Spleen (tissue), 7 donors: ENCODE measurements around the gene LRRC8B.

Source experiments
- POLR2A ChIP-seq, 3 donors: fragments of 450-650 bp; IDR thresholded peaks; one replicate each; pipeline ENCODE4 v1.5.1; 2017; ENCODE audit warnings: antibody characterized with exemption in 3 of 3, mild to moderate bottlenecking in 1 of 3
- POLR2AphosphoS5 ChIP-seq, 3 donors: sonication (generic); formaldehyde crosslinking; IDR thresholded peaks; one replicate each; pipeline ENCODE4 v1.5.1; 2017; ENCODE audit warnings: antibody characterized with exemption in 3 of 3
- TF ChIP-seq, protein P1 (sequence below), 11 experiments: fragments of 200-600 bp in 7 of 11; fragments of 450-650 bp in 4 of 11; sonication (generic) in 4 of 11; IDR thresholded peaks in 8 of 11; conservative IDR thresholded peaks in 3 of 11; 1 replicate in 7 of 11; 2 replicates in 4 of 11; pipeline versions ENCODE4 v1.4.0 to v1.8.0; 2016 to 2021; ENCODE audit warnings: antibody characterized with exemption in 11 of 11, inconsistent platforms in 4 of 11, mild to moderate bottlenecking in 1 of 11
- donor health status: DM: no; HTN: no; CAD: no; lungs with moderate emphysema.
- donor health status: DM: no; HTN: no; CAD: no.
- donor health status: DM: no; HTN: no; CAD: no.

DNA sequence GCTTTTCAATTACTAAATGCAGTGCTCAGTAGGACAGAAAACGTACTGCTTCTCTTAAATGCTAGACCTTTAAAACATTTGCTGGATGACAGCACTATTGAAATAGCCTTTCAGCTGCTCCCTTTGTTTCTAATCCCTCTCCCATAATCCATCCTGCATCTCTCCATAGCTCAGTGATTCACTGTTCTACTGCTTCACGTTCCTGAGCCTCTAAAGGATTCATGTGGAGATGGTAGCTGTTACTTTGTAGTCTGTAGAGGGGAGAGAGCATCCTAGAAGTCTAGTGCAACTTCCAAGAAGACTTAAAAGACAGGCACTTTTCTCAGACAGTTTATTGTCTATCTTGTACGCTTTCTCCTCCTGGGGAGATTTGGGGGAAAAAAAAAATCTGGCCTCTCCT lies 51.4 kb downstream of the LRRC8B start:
- TF ChIP-seq, protein P1, sequence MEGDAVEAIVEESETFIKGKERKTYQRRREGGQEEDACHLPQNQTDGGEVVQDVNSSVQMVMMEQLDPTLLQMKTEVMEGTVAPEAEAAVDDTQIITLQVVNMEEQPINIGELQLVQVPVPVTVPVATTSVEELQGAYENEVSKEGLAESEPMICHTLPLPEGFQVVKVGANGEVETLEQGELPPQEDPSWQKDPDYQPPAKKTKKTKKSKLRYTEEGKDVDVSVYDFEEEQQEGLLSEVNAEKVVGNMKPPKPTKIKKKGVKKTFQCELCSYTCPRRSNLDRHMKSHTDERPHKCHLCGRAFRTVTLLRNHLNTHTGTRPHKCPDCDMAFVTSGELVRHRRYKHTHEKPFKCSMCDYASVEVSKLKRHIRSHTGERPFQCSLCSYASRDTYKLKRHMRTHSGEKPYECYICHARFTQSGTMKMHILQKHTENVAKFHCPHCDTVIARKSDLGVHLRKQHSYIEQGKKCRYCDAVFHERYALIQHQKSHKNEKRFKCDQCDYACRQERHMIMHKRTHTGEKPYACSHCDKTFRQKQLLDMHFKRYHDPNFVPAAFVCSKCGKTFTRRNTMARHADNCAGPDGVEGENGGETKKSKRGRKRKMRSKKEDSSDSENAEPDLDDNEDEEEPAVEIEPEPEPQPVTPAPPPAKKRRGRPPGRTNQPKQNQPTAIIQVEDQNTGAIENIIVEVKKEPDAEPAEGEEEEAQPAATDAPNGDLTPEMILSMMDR (IDR thresholded peaks at IDR 0.05 in 8 of 11, conservative IDR thresholded peaks at IDR 0.05 in 3 of 11) = no peak
- TF ChIP-seq POLR2AphosphoS5 (IDR thresholded peaks at IDR 0.05) = no peak
- no peak for TF ChIP-seq POLR2A (IDR thresholded peaks at IDR 0.05)
